ENCODE data around the gene MRPL19.

DNA sequence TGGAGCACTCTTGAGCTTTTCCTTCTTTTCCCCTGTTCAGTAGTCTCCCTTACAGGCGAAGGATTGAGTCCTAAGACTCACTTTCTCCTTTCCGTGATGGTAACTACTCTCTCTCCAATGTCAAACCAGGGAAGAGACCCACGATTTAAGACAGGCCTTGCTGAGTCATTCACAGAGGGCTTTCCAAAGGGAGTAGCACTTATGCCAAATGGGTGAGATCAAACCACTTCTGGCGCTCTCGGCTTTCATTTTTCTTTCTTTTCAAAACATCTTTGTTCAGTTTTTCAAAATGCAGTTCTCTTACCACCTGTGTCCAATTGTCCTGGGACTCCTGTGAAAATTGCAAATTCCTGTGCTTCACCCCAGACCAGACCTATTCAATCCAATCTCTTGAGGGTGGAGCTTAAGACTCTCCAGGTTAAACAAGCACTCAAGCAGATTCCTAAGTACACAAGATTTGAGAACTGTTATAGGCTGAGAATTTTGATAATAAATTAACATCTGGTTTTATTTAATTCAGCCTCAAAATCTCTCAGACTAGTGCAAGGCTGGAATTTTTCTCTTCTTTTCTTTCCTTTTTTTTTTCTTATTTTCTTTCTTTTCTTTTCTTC lies 14.4 kb upstream of the MRPL19 start:
- TF ChIP-seq, protein P1, sequence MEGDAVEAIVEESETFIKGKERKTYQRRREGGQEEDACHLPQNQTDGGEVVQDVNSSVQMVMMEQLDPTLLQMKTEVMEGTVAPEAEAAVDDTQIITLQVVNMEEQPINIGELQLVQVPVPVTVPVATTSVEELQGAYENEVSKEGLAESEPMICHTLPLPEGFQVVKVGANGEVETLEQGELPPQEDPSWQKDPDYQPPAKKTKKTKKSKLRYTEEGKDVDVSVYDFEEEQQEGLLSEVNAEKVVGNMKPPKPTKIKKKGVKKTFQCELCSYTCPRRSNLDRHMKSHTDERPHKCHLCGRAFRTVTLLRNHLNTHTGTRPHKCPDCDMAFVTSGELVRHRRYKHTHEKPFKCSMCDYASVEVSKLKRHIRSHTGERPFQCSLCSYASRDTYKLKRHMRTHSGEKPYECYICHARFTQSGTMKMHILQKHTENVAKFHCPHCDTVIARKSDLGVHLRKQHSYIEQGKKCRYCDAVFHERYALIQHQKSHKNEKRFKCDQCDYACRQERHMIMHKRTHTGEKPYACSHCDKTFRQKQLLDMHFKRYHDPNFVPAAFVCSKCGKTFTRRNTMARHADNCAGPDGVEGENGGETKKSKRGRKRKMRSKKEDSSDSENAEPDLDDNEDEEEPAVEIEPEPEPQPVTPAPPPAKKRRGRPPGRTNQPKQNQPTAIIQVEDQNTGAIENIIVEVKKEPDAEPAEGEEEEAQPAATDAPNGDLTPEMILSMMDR (optimal IDR thresholded peaks at IDR 0.05 in 1 of 3, IDR thresholded peaks at IDR 0.05 in 1 of 3, conservative IDR thresholded peaks at IDR 0.05 in 1 of 3; ENCODE audit: extremely low read depth in 1 of 3, insufficient read depth in 2 of 3, low read length in 3 of 3), result no peak
- TF ChIP-seq EZH2 (IDR thresholded peaks at IDR 0.05; ENCODE audit: low read length), result no peak
